PFSK-1 (cell line): ENCODE measurements around the gene FBXL7.

Experiments used
- FOXP2 ChIP-seq: optimal IDR thresholded peaks from 2 replicates; pipeline ENCODE3; 2011; ENCODE audit warnings: borderline replicate concordance, control low read depth, inconsistent platforms; ENCODE audit not compliant: insufficient read depth; ENCODE audit errors: extremely low read length, extremely low read depth
- POLR2AphosphoS5 ChIP-seq: IDR thresholded peaks from 2 replicates; pipeline ENCODE4 v1.6.1; 2012; ENCODE audit warnings: low read depth, mild to moderate bottlenecking, control low read depth, low read length, moderate library complexity
- REST ChIP-seq, 2 experiments: IDR thresholded peaks; 2 replicates each; pipeline versions ENCODE4 v1.6.1 to v1.8.0; 2011 to 2012; ENCODE audit warnings: low read depth in 2 of 2, low read length in 2 of 2, control low read depth in 1 of 2, inconsistent platforms in 1 of 2, mild to moderate bottlenecking in 1 of 2, moderate library complexity in 1 of 2; ENCODE audit not compliant: insufficient read depth in 1 of 2
- SIN3A ChIP-seq: IDR thresholded peaks from 2 replicates; pipeline ENCODE4 v1.6.1; 2012; ENCODE audit warnings: mild to moderate bottlenecking, low read length, moderate library complexity, borderline replicate concordance; ENCODE audit not compliant: insufficient read depth
- TAF1 ChIP-seq: IDR thresholded peaks from 2 replicates; pipeline ENCODE4 v1.6.1; 2012; ENCODE audit warnings: low read length, control low read depth, borderline replicate concordance; ENCODE audit not compliant: insufficient read depth

GRCh38 chr5:15693382-15693728, 193.4 kb downstream of the FBXL7 start:
- no peak for TF ChIP-seq POLR2AphosphoS5
- TF ChIP-seq SIN3A = no peak
- TF ChIP-seq TAF1 = no peak
- no peak for TF ChIP-seq REST (IDR thresholded peaks at IDR 0.05; ENCODE audit: insufficient read depth in 1 of 2, low read depth in 2 of 2, low read length in 2 of 2)
- TF ChIP-seq FOXP2 = no peak
